IMR-90 (cell line): ENCODE results near the gene LONP1. TPM values are rescaled to one million over a fixed set of nuclear protein-coding genes. Genes with fewer than 3 reads are reported as not detected.

ENCODE experiments used
- ATAC-seq: fragments of 200-7000 bp; cut with Tn5 transposase; 2 replicates; pipeline ENCODE4 v1.9.1; 2020; ENCODE audit warnings: low read depth, mild to moderate bottlenecking, moderate library complexity
- BruUV-seq: library from RNA; stranded (reverse); fragments of 400-500 nt; replicated peaks from 2 replicates; lab custom pipeline; 2021; lab: Mats Ljungman, UMichigan
- CTCF ChIA-PET: fragments of 300-600 bp; formaldehyde crosslinking; extraction: SDS; loops from one replicate; lab custom pipeline; 2021; ENCODE audit warnings: antibody characterized with exemption; lab: Yijun Ruan, JAX
- POLR2A ChIA-PET: fragments of 300-600 bp; sonication (Branson Sonifier 250); formaldehyde crosslinking; loops from one replicate; lab custom pipeline; 2022; ENCODE audit warnings: antibody characterized with exemption; ENCODE audit not compliant: unreplicated experiment; lab: Charles Lee
- DNase-seq: peaks from one replicate; pipeline ENCODE4 v3.0.0; 2013
- H2AFZ ChIP-seq: replicated peaks from 2 replicates; pipeline ENCODE3; 2013; ENCODE audit warnings: low read length, mild to moderate bottlenecking; ENCODE audit not compliant: poor library complexity
- H2AK5ac ChIP-seq: 2 replicates; pipeline ENCODE4 v1.6.1; 2013; ENCODE audit warnings: low read depth, low read length, inconsistent platforms
- H2AK9ac ChIP-seq: replicated peaks from 2 replicates; pipeline ENCODE3; 2013; ENCODE audit warnings: mild to moderate bottlenecking, low read depth, low read length, moderate library complexity; ENCODE audit not compliant: poor library complexity
- H2BK120ac ChIP-seq: 2 replicates; pipeline ENCODE4 v1.6.1; 2013; ENCODE audit warnings: low read depth, low read length, inconsistent platforms
- H2BK15ac ChIP-seq: 3 replicates; pipeline ENCODE4 v1.6.1; 2013; ENCODE audit warnings: low read depth, low read length, inconsistent platforms
- H2BK20ac ChIP-seq: 2 replicates; pipeline ENCODE4 v1.6.1; 2013; ENCODE audit warnings: low read depth, mild to moderate bottlenecking, inconsistent platforms, low read length, moderate library complexity
- H2BK5ac ChIP-seq: 2 replicates; pipeline ENCODE4 v1.6.1; 2013; ENCODE audit warnings: mild to moderate bottlenecking, low read depth, low read length, inconsistent platforms; ENCODE audit not compliant: poor library complexity, severe bottlenecking
- H3K14ac ChIP-seq: replicated peaks from 2 replicates; pipeline ENCODE4 v1.6.1; 2013; ENCODE audit warnings: low read depth, low read length, inconsistent platforms
- H3K18ac ChIP-seq: 2 replicates; pipeline ENCODE4 v1.6.1; 2013; ENCODE audit warnings: low read depth, low read length, control low read depth
- H3K23ac ChIP-seq: 2 replicates; pipeline ENCODE4 v1.6.1; 2013; ENCODE audit warnings: low read depth, low read length, inconsistent platforms
- H3K27ac ChIP-seq: 2 replicates; pipeline ENCODE4 v1.5.1; 2013; ENCODE audit warnings: mild to moderate bottlenecking, control low read depth, low read length; ENCODE audit not compliant: insufficient read depth
- H3K27me3 ChIP-seq: 2 replicates; pipeline ENCODE4 v1.6.1; 2013; ENCODE audit warnings: low read length; ENCODE audit not compliant: control insufficient read depth, insufficient read depth
- H3K36me3 ChIP-seq: 2 replicates; pipeline ENCODE4 v1.6.1; 2013; ENCODE audit warnings: low read length, mixed read lengths; ENCODE audit not compliant: control insufficient read depth, insufficient read depth
- H3K4ac ChIP-seq: 2 replicates; pipeline ENCODE4 v1.6.1; 2013; ENCODE audit warnings: low read depth, low read length, inconsistent platforms
- H3K4me1 ChIP-seq: 2 replicates; pipeline ENCODE4 v1.6.1; 2013; ENCODE audit warnings: low read length, mixed read lengths; ENCODE audit not compliant: control insufficient read depth, insufficient read depth
- H3K4me2 ChIP-seq: 2 replicates; pipeline ENCODE4 v1.6.1; 2013; ENCODE audit warnings: low read depth, mild to moderate bottlenecking, control low read depth, low read length, moderate library complexity
- H3K4me3 ChIP-seq: 2 replicates; pipeline ENCODE4 v1.5.1; 2013; ENCODE audit warnings: low read depth, mild to moderate bottlenecking, control low read depth, low read length, moderate library complexity; ENCODE audit not compliant: insufficient read depth
- H3K56ac ChIP-seq: 2 replicates; pipeline ENCODE4 v1.6.1; 2013; ENCODE audit warnings: low read length, inconsistent platforms; ENCODE audit not compliant: insufficient read depth; ENCODE audit errors: extremely low read depth
- H3K79me1 ChIP-seq, 2 experiments: 2 replicates each; pipeline ENCODE4 v1.6.1; 2013; ENCODE audit warnings: low read length in 2 of 2, inconsistent platforms in 1 of 2, low read depth in 1 of 2
- H3K9ac ChIP-seq: 2 replicates; pipeline ENCODE4 v1.6.1; 2013; ENCODE audit warnings: low read depth, low read length, control low read depth
- H3K9me1 ChIP-seq: 2 replicates; pipeline ENCODE4 v1.6.1; 2013; ENCODE audit warnings: low read length, inconsistent platforms; ENCODE audit not compliant: insufficient read depth
- H3K9me3 ChIP-seq: 2 replicates; pipeline ENCODE4 v1.6.1; 2013; ENCODE audit warnings: low read length; ENCODE audit not compliant: control insufficient read depth, insufficient read depth
- H4K20me1 ChIP-seq: 2 replicates; pipeline ENCODE4 v1.6.1; 2013; ENCODE audit warnings: low read length, inconsistent platforms; ENCODE audit not compliant: insufficient read depth
- H4K5ac ChIP-seq: 2 replicates; pipeline ENCODE4 v1.6.1; 2013; ENCODE audit warnings: mild to moderate bottlenecking, low read depth, low read length, control low read depth
- H4K8ac ChIP-seq, 2 experiments: 2 replicates each; pipeline ENCODE4 v1.6.1; 2013; ENCODE audit warnings: low read depth in 2 of 2, low read length in 2 of 2, control low read depth in 1 of 2, inconsistent platforms in 1 of 2
- H4K91ac ChIP-seq: 2 replicates; pipeline ENCODE4 v1.6.1; 2013; ENCODE audit warnings: low read depth, low read length, inconsistent platforms; ENCODE audit not compliant: insufficient read depth
- BHLHE40 ChIP-seq: fragments of 150-350 bp; IDR thresholded peaks from 2 replicates; pipeline ENCODE4 v1.6.1; 2016; ENCODE audit warnings: mild to moderate bottlenecking, low read depth, low read length
- CEBPB ChIP-seq: IDR thresholded peaks from 2 replicates; pipeline ENCODE4 v1.6.1; 2012; ENCODE audit warnings: low read depth, low read length, improper control_type of control experiment
- CHD1 ChIP-seq: IDR thresholded peaks from 2 replicates; pipeline ENCODE4 v1.6.1; 2012; ENCODE audit warnings: low read depth, low read length, improper control_type of control experiment
- ELK1 ChIP-seq: fragments of 150-350 bp; IDR thresholded peaks from 2 replicates; pipeline ENCODE4 v1.6.1; 2016; ENCODE audit warnings: low read depth, mild to moderate bottlenecking, low read length, moderate library complexity, borderline replicate concordance
- POLR2A ChIP-seq: IDR thresholded peaks from 2 replicates; pipeline ENCODE4 v1.6.1; 2012; ENCODE audit warnings: mild to moderate bottlenecking, low read depth, low read length
- RCOR1 ChIP-seq: IDR thresholded peaks from 2 replicates; pipeline ENCODE4 v1.6.1; 2012; ENCODE audit warnings: mild to moderate bottlenecking, low read length, improper control_type of control experiment; ENCODE audit not compliant: insufficient replicate concordance
- SMC3 ChIP-seq: fragments of 150-350 bp; IDR thresholded peaks from 2 replicates; pipeline ENCODE4 v1.6.1; 2016; ENCODE audit warnings: low read depth, mild to moderate bottlenecking, antibody characterized with exemption, low read length, moderate library complexity
- WGBS, 2 experiments: methylation state at CpG; one replicate each; pipeline versions ENCODE4 v1.1.5 to v1.1.7; 2013; ENCODE audit warnings: missing lambda C conversion rate in 2 of 2; ENCODE audit not compliant: insufficient read length in 1 of 2; ENCODE audit errors: extremely low coverage in 2 of 2; 5-methylcytosine and 5-hydroxymethylcytosine counted together
- dilution Hi-C: fragments of 300-500 bp; cut with HindIII; formaldehyde crosslinking; loops from one replicate; pipeline ENCODE4 v1.14.3; 2018; ENCODE audit warnings: low sequenced_read_pairs; ENCODE audit not compliant: unreplicated experiment
- in situ Hi-C: fragments of 300-500 bp; cut with MboI; formaldehyde crosslinking; loops from 3 replicates; pipeline ENCODE4 v1.14.3; 2019; ENCODE audit warnings: low sequenced_read_pairs, inconsistent platforms, mixed read lengths
- intact Hi-C: fragments of 100-400 bp; cut with micrococcal nuclease; formaldehyde crosslinking; loops from 2 replicates; pipeline ENCODE4 v1.10.0; 2022
- polyA plus RNA-seq, 3 experiments: library from polyadenylated mRNA; depleted of rRNA; stranded (reverse); fragments of >200 nt; gene quantifications; 2 replicates each; pipeline ENCODE4 v1.2.3, GENCODE V29; 2012; ENCODE audit warnings: low replicate concordance in 1 of 3
- total RNA-seq: library from RNA; depleted of rRNA; stranded (reverse); fragments of >200 nt; gene quantifications from 2 replicates; pipeline ENCODE4 v1.2.3, GENCODE V29; 2012
- TF ChIP-seq, protein P1 (sequence below): conservative IDR thresholded peaks from 2 replicates; pipeline ENCODE4 v1.5.1; 2012; ENCODE audit warnings: mild to moderate bottlenecking, low read depth, low read length, improper control_type of control experiment

The LONP1 gene
- total and polyA plus RNA-seq, 2 of the 4 experiments (the other 2 are of a cell fraction) = 64.2 to 93.2 TPM

DNA sequence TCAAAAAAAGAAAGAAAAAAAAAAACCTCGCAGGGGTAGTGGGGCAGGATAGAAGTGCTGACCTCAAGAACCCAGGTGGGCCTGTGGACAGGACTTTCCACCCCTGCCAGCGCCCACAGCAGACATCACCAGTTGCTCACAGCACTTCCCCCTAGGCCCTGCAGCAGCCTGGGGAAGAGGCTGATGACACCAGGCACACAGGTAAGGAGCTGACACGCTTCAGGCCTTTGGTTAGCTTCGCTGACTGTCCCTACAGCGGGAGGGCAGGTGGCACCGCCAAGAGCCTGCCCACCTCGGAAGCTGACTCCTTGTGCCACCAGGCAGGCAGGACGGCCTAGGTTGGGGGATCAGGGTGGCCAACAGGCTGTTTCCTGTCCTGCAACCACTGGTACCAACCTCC is 8.9 kb downstream of the LONP1 start:
- H3K4me3 ChIP-seq = no peak overlapping the region
- DNase-seq (no peak), ATAC-seq (no peak)
- peaks cover 66% of the 10 kb centered on the region for H3K36me3 ChIP-seq
- H3K79me1 ChIP-seq = peaks cover 13 to 54% of the 10 kb centered on the region in 2 experiments
- H4K91ac ChIP-seq = no peak overlapping the region
- BruUV-seq = no TSS peak
- H2AK5ac ChIP-seq = no peak overlapping the region
- no peak overlapping the region for H2BK120ac ChIP-seq
- 95% methylated on average over 5 of the region's 8 CpGs; no CpG with 5 or more reads in 1 of the 2 experiments for WGBS, 2 experiments
- peak overlapping the region; percentile 51 for H2AFZ ChIP-seq
- H3K23ac ChIP-seq = no peak overlapping the region
- peak overlapping the region; percentile 28 for H2AK9ac ChIP-seq
- intact Hi-C loops (no loop called here), in situ Hi-C loops (no loop called here), dilution Hi-C loops (no loop called here)
- 0 out of 2 replicates have a peak, but pooled peaks cover 4% of the 10 kb centered on the region for H3K9me1 ChIP-seq
- H3K27me3 ChIP-seq = no peaks in the 10 kb centered on the region
- H3K4ac ChIP-seq = no peak overlapping the region
- H2BK15ac ChIP-seq = no peak overlapping the region
- H4K20me1 ChIP-seq = peaks cover 44% of the 10 kb centered on the region
- no peak overlapping the region for H3K4me2 ChIP-seq
- no peak overlapping the region for H2BK20ac ChIP-seq
- H3K18ac ChIP-seq = no peak overlapping the region
- H3K56ac ChIP-seq = no peak overlapping the region
- no peak overlapping the region for H3K27ac ChIP-seq
- TF ChIP-seq CEBPB (no peak), ELK1 (no peak), POLR2A (no peak), RCOR1 (no peak), BHLHE40 (no peak), SMC3 (no peak), CHD1 (no peak)
- TF ChIP-seq, protein P1, sequence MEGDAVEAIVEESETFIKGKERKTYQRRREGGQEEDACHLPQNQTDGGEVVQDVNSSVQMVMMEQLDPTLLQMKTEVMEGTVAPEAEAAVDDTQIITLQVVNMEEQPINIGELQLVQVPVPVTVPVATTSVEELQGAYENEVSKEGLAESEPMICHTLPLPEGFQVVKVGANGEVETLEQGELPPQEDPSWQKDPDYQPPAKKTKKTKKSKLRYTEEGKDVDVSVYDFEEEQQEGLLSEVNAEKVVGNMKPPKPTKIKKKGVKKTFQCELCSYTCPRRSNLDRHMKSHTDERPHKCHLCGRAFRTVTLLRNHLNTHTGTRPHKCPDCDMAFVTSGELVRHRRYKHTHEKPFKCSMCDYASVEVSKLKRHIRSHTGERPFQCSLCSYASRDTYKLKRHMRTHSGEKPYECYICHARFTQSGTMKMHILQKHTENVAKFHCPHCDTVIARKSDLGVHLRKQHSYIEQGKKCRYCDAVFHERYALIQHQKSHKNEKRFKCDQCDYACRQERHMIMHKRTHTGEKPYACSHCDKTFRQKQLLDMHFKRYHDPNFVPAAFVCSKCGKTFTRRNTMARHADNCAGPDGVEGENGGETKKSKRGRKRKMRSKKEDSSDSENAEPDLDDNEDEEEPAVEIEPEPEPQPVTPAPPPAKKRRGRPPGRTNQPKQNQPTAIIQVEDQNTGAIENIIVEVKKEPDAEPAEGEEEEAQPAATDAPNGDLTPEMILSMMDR = no peak
- POLR2A ChIA-PET = no interaction called here
- CTCF ChIA-PET = no interaction called here
- H3K9me3 ChIP-seq = no peaks in the 10 kb centered on the region
- no peak overlapping the region for H4K8ac ChIP-seq
- H3K9ac ChIP-seq = no peak overlapping the region
- no peak overlapping the region for H2BK5ac ChIP-seq
- H3K14ac ChIP-seq = no peak overlapping the region
- H4K5ac ChIP-seq = no peak overlapping the region
- no peaks in the 10 kb centered on the region for H3K4me1 ChIP-seq
